ENCODE measurements around the gene SNAPC4. TPM values are rescaled to one million over a fixed set of nuclear protein-coding genes. Genes with fewer than 3 reads are reported as not detected.
"Not testable (repeated sequence)": the region's sequence is repeated elsewhere in the genome, so short reads cannot be mapped to it uniquely, and the experiment has no call there.

Gene SNAPC4
- total and polyA plus RNA-seq, 2 of the 8 experiments (the other 6 are each of a cell fraction or from before 2014, with no cell fraction given) = 6.9 to 18.1 TPM

DNA sequence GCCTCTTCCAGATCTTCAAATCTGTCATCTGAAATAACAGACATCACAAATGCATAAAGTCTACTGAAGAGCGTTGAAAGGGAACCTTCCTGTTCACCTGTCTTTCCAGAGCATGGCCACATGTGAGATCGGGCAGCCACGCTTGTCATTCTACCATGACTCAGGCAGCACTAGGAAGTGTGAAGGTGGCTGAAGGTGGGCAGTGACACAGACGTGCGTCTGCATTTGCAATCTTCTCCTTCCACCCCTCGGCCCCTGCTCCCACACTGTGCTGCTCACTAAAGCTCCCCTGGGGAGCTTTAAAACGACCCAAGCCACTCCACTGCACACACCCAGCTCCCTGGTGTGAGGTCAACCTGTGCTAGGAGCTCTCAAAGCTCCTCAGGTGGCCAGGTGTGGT, 7.9 kb upstream of the SNAPC4 start (continued):
- TF ChIP-seq, protein P1, sequence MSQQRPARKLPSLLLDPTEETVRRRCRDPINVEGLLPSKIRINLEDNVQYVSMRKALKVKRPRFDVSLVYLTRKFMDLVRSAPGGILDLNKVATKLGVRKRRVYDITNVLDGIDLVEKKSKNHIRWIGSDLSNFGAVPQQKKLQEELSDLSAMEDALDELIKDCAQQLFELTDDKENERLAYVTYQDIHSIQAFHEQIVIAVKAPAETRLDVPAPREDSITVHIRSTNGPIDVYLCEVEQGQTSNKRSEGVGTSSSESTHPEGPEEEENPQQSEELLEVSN (IDR thresholded peaks at IDR 0.05) = no peak
- TF ChIP-seq, protein P2, sequence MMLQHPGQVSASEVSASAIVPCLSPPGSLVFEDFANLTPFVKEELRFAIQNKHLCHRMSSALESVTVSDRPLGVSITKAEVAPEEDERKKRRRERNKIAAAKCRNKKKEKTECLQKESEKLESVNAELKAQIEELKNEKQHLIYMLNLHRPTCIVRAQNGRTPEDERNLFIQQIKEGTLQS (IDR thresholded peaks at IDR 0.05; ENCODE audit: insufficient read depth, low read depth, low read length) = no peak
- TF ChIP-seq RBBP5 (IDR thresholded peaks at IDR 0.05; ENCODE audit: borderline replicate concordance, low read depth, low read length) (no peak), SUZ12 (IDR thresholded peaks at IDR 0.05; ENCODE audit: low read length) (no peak), ZNF274 (IDR thresholded peaks at IDR 0.05; ENCODE audit: borderline replicate concordance, extremely low read depth, low read length) (no peak)

DNA sequence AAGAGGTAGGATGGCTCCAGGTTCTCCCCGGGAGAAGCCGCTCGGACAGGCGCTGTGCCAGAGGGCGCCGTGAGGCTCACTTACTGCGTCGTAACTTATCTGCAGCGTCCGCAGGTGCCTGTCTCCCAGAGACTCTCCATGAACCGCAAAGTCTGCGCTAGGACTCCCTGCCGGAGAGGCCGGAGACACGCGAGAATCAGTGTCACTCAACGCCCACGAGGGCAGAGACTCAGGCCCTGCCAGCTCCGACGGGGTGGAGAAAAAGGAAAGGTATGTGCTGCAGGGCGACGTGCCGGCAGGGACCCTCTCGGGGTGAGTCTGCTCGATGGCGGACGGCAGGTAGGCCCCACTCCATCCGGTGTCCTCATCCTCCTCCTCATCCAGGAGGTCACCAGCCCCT, 7.1 kb upstream of the SNAPC4 start:
- H2BK20ac ChIP-seq (ENCODE audit: low read length); H2BK5ac ChIP-seq (ENCODE audit: low read depth, low read length); H3K4me1 ChIP-seq (replicated peaks in 1 of 4; ENCODE audit: control insufficient read depth in 3 of 4, insufficient read depth in 4 of 4, low read length in 3 of 4); H3K23me2 ChIP-seq (ENCODE audit: low read depth, low read length); H3K27ac ChIP-seq (ENCODE audit: low read depth, low read length); H3K27me3 ChIP-seq (replicated peaks in 1 of 4; ENCODE audit: control insufficient read depth in 3 of 4, extremely low read depth in 1 of 4, insufficient read depth in 3 of 4, low read length in 3 of 4); H2BK15ac ChIP-seq (ENCODE audit: low read length); FAIRE-seq; H3K4me3 ChIP-seq (ENCODE audit: extremely low read depth in 1 of 4, insufficient read depth in 2 of 4, low read depth in 3 of 4, low read length in 4 of 4); H4K91ac ChIP-seq (replicated peaks; ENCODE audit: insufficient read length, low read length); H3K9ac ChIP-seq (replicated peaks in 1 of 4; ENCODE audit: extremely low read depth in 1 of 4, low read depth in 3 of 4, low read length in 3 of 4); H2AFZ ChIP-seq (ENCODE audit: low read length); H3K9me3 ChIP-seq (ENCODE audit: insufficient read depth in 2 of 2, low read depth in 1 of 2, low read length in 1 of 2); H2BK120ac ChIP-seq (replicated peaks; ENCODE audit: low read depth, low read length); DNase-seq (ENCODE audit: low read depth in 1 of 2, low spot score in 2 of 2); H2BK12ac ChIP-seq (ENCODE audit: low read depth, low read length); H3K18ac ChIP-seq (ENCODE audit: extremely low read depth, low read length); H4K8ac ChIP-seq (ENCODE audit: extremely low read depth, insufficient read depth, low read length); H4K5ac ChIP-seq (ENCODE audit: insufficient read length, low read depth, low read length); H3K4ac ChIP-seq (replicated peaks; ENCODE audit: insufficient read length, low read depth, low read length); H3K4me2 ChIP-seq (ENCODE audit: insufficient read depth in 1 of 2, low read depth in 2 of 2, low read length in 2 of 2); H2AK5ac ChIP-seq (ENCODE audit: low read depth, low read length); H3K14ac ChIP-seq (ENCODE audit: insufficient read length); H3K23ac ChIP-seq (ENCODE audit: insufficient read length); H3K56ac ChIP-seq (replicated peaks; ENCODE audit: insufficient read length, low read depth, low read length): not testable (repeated sequence)
- POLR2A ChIA-PET (ENCODE audit: partially characterized antibody) = interaction anchor here (1.2 to 8.0 kb wide), 4 partner anchors 9 to 32 kb away, joined by 3 to 123 read pairs (median 6); partner anchors contain the start of gene SNAPC4
- Histone ChIP-seq H3K36me3 (ENCODE audit: control insufficient read depth in 2 of 4, insufficient read depth in 4 of 4, low read length in 3 of 4) (peaks cover 14 to 51% (median 36%) of the 10 kb centered on the region in 4 experiments), H3K79me2 (ENCODE audit: control insufficient read depth in 1 of 2, insufficient read depth in 2 of 2, low read length in 2 of 2) (peaks cover 11 to 34% of the 10 kb centered on the region in 2 experiments), H4K20me1 (replicated peaks in 1 of 2; ENCODE audit: control insufficient read depth in 1 of 2, insufficient read depth in 2 of 2, low read length in 2 of 2) (peaks cover 5 to 11% of the 10 kb centered on the region in 2 experiments), H3K79me1 (ENCODE audit: low read depth, low read length) (peaks cover 20% of the 10 kb centered on the region)
- 92% methylated on average over 28 of the region's 28 CpGs; no CpG with 5 or more reads in 1 of the 2 experiments for WGBS, 2 experiments (ENCODE audit: extremely low coverage in 1 of 2, insufficient coverage in 1 of 2, insufficient read length in 1 of 2, insufficient replicate concordance in 2 of 2, low coverage in 1 of 2, low lambda C conversion rate in 2 of 2, missing lambda C conversion rate in 1 of 2)
- CTCF ChIA-PET (ENCODE audit: partially characterized antibody) = interaction anchor here (0.9 kb wide), 1 partner anchor 23 kb away, joined by 3 read pairs; no protein-coding TSS in a partner anchor
